Measurements from ENCODE around the gene ZNF276.
A peak's percentile ranks its signal among the peaks of the same experiment; 100 is the strongest.

Gene ZNF276

DNA sequence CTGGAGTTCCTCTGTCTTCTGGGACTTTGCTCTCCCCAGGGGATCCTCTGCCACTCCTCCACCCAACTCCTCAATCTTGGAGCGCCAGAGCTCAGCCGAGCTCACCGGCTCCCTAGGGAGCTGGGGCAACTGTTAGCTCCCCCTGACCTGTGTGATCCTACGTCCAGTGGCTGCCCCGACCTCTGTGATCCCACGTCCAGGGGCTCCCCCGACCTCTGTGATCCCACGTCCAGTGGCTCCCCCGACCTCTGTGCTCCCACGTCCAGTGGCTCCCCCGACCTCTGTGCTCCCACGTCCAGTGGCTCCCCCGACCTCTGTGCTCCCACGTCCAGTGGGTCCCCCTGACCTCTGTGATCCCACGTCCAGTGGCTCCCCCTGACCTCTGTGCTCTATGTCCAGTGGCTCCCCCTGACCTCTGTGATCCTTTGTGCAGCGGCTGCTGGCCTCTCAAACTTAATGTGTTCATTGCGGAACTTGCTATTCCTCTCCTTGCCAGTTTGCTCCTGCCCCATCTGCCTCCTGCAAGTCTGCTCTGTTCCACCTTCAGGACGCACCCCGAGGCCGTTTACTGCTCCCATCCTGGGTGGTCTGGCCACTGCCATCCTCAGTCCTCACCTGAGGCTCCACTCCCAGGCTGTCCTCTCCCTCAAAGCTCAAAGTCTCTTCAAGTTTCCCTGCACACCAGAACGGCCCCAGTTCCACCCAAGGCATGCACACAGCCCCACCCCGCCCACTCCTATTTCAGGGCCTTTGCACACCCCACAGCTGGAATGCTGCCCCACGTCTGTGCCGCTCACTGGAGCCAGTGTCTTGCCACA, 3.4 kb upstream of the ZNF276 start:
- Histone ChIP-seq H3K9me3 (ENCODE audit: low read length) (no peaks in the 10 kb centered on the region), H3F3A (ENCODE audit: insufficient read depth, low read length) (0 out of 2 replicates have a peak, but pooled peaks cover 2% of the 10 kb centered on the region), H3K27ac (ENCODE audit: low read depth, low read length, poor library complexity, severe bottlenecking) (no peak overlapping the region), H3K9me2 (ENCODE audit: low read depth, low read length) (no peaks in the 10 kb centered on the region), H3K79me2 (ENCODE audit: insufficient read depth, low read length) (no peaks in the 10 kb centered on the region), H4K20me1 (ENCODE audit: insufficient read depth, low read length) (no peaks in the 10 kb centered on the region), H3K27me3 (ENCODE audit: insufficient read depth, low read length) (no peaks in the 10 kb centered on the region), H2AFZ (ENCODE audit: low read length) (no peak overlapping the region), H3K9ac (ENCODE audit: low read length) (no peak overlapping the region), H3K4me2 (ENCODE audit: low read length) (no peak overlapping the region), H3K4me3 (ENCODE audit: low read depth, low read length, poor library complexity, severe bottlenecking) (no peak overlapping the region), H3K4me1 (ENCODE audit: insufficient read depth, low read length, severe bottlenecking) (peaks cover 20% of the 10 kb centered on the region), H3K36me3 (ENCODE audit: insufficient read depth, low read length) (peaks cover 44% of the 10 kb centered on the region)
- TF ChIP-seq EZH2 (IDR thresholded peaks at IDR 0.05; ENCODE audit: borderline replicate concordance, low read length) = no peak
- TF ChIP-seq, protein P1, sequence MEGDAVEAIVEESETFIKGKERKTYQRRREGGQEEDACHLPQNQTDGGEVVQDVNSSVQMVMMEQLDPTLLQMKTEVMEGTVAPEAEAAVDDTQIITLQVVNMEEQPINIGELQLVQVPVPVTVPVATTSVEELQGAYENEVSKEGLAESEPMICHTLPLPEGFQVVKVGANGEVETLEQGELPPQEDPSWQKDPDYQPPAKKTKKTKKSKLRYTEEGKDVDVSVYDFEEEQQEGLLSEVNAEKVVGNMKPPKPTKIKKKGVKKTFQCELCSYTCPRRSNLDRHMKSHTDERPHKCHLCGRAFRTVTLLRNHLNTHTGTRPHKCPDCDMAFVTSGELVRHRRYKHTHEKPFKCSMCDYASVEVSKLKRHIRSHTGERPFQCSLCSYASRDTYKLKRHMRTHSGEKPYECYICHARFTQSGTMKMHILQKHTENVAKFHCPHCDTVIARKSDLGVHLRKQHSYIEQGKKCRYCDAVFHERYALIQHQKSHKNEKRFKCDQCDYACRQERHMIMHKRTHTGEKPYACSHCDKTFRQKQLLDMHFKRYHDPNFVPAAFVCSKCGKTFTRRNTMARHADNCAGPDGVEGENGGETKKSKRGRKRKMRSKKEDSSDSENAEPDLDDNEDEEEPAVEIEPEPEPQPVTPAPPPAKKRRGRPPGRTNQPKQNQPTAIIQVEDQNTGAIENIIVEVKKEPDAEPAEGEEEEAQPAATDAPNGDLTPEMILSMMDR (IDR thresholded peaks at IDR 0.05; ENCODE audit: low read length) = no peak

DNA sequence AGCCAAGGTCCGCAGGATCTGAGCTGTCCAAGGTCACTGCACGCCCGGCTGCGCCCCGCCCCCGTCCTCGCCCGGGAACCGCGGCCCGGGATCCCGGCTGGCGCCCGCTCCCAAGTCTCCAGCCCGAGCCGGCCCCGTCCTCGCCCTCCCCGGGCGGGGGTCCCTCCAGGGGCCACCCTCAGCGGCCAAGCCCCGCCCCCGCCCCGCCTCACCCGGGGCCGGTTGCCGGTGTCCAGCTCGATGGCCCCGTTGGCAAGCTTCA, 855 bp upstream of the ZNF276 start:
- Histone ChIP-seq H3F3A (ENCODE audit: insufficient read depth, low read length) (0 out of 2 replicates have a peak, but pooled peaks cover 2% of the 10 kb centered on the region), H3K4me2 (ENCODE audit: low read length) (peak overlapping the region; percentile 66), H3K9me2 (ENCODE audit: low read depth, low read length) (no peaks in the 10 kb centered on the region), H4K20me1 (ENCODE audit: insufficient read depth, low read length) (no peaks in the 10 kb centered on the region), H3K4me1 (ENCODE audit: insufficient read depth, low read length, severe bottlenecking) (peaks cover 17% of the 10 kb centered on the region), H3K4me3 (ENCODE audit: low read depth, low read length, poor library complexity, severe bottlenecking) (peak overlapping the region; percentile 85), H3K79me2 (ENCODE audit: insufficient read depth, low read length) (no peaks in the 10 kb centered on the region), H3K36me3 (ENCODE audit: insufficient read depth, low read length) (peaks cover 41% of the 10 kb centered on the region), H3K9me3 (ENCODE audit: low read length) (no peaks in the 10 kb centered on the region), H3K27ac (ENCODE audit: low read depth, low read length, poor library complexity, severe bottlenecking) (no peak overlapping the region), H2AFZ (ENCODE audit: low read length) (no peak overlapping the region), H3K9ac (ENCODE audit: low read length) (peak overlapping the region; percentile 85), H3K27me3 (ENCODE audit: insufficient read depth, low read length) (no peaks in the 10 kb centered on the region)
- TF ChIP-seq, protein P1 (IDR thresholded peaks at IDR 0.05; ENCODE audit: low read length) = no peak

DNA sequence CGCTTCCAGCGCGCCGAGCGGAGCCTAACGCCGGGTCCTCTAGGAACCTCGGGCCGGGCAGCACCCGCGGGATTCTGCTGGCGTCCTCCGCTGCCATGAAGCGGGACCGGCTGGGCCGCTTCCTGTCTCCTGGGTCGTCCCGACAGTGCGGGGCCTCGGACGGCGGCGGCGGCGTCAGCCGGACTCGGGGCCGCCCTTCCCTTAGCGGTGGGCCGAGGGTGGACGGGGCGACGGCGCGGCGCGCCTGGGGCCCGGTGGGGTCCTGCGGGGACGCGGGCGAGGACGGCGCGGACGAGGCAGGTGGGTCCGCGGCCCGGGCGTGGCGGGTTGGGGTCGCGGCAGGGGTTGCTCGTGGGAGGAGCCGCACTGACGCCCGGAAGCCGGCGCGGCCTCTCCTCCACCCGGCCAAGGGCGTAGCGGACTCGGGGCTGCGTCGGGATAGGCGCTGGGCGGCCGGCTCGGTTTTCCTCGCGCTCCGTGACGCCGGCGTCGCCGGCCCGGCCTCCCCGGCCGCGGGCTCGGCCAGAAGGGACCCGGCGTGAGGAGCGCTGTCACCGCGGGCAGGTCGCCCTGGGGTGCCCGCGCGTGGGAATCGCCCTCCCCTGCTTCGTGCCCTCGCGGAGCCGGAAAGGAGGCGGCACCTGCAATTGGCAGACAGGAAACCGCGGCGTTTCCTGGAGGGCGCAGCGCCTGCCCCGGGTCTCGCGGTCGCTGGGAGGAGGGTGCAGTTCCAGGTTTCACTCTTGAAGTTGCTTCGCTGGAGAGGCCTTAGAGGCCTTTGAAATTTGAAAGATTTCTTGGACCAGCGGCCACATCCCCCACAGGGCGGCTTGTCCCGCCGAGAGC, 432 bp downstream of the ZNF276 start:
- Histone ChIP-seq H3K4me3 (ENCODE audit: low read depth, low read length, poor library complexity, severe bottlenecking) (peak overlapping the region; percentile 85), H3K4me2 (ENCODE audit: low read length) (peak overlapping the region; percentile 66), H3K9me2 (ENCODE audit: low read depth, low read length) (no peaks in the 10 kb centered on the region), H3K27ac (ENCODE audit: low read depth, low read length, poor library complexity, severe bottlenecking) (no peak overlapping the region), H2AFZ (ENCODE audit: low read length) (no peak overlapping the region), H3K36me3 (ENCODE audit: insufficient read depth, low read length) (peaks cover 34% of the 10 kb centered on the region), H3F3A (ENCODE audit: insufficient read depth, low read length) (0 out of 2 replicates have a peak, but pooled peaks cover 2% of the 10 kb centered on the region), H3K9me3 (ENCODE audit: low read length) (no peaks in the 10 kb centered on the region), H4K20me1 (ENCODE audit: insufficient read depth, low read length) (no peaks in the 10 kb centered on the region), H3K9ac (ENCODE audit: low read length) (peak overlapping the region; percentile 85), H3K27me3 (ENCODE audit: insufficient read depth, low read length) (no peaks in the 10 kb centered on the region), H3K79me2 (ENCODE audit: insufficient read depth, low read length) (no peaks in the 10 kb centered on the region), H3K4me1 (ENCODE audit: insufficient read depth, low read length, severe bottlenecking) (peaks cover 17% of the 10 kb centered on the region)
- TF ChIP-seq, protein P1 (IDR thresholded peaks at IDR 0.05; ENCODE audit: low read length) = no peak
- TF ChIP-seq EZH2 (IDR thresholded peaks at IDR 0.05; ENCODE audit: borderline replicate concordance, low read length) = no peak

Data from OCI-LY1 (cell line).